ENCODE measurements around the gene FALEC. TPM values are rescaled to one million over a fixed set of nuclear protein-coding genes. Genes with fewer than 3 reads are reported as not detected.

FALEC gene
- total RNA-seq, 1 experiment from 2014 or later, result not detected

DNA sequence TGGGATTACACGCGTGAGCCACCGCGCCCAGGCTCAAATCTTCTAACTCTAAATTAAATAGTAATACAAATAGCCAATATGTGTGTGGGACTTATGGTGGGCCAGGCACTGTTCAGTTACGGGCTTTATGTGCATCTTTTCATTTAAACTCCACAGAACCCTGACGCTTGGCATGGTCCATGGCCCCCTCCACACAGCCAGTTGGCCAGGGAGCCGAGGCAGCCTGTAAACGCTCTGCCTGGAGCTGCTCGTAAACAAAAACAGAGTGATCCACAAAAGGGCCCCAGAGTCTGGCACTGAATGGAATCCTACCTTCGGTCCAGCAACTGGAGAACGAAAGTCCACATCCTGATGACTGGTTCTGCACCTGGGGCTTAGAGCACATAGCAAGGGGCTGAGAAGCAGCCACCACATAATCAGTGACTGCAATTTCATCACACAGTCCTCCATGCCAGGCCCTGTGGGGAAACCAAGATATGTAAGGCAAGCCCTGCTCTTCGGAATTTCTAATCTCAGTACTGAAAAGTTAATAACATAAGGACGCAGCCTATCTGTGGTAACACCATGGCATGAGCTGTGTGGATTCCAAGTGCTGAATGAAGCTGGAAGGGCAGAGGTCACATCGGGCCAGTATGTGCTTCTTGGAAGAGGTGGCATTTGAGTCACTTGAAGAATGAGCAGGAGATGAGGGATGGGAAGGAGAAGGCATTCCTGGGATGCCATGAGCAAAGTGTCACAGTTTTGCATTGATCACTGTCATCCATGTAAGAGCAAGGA is 20.1 kb downstream of the FALEC start:
- DNase-seq (ENCODE audit: low read depth, low spot score), result no peak
- in situ Hi-C loops (cut with HindIII; ENCODE audit: low pct_unique_long_range_greater_than_20kb, low sequenced_read_pairs), result no loop called here

DNA sequence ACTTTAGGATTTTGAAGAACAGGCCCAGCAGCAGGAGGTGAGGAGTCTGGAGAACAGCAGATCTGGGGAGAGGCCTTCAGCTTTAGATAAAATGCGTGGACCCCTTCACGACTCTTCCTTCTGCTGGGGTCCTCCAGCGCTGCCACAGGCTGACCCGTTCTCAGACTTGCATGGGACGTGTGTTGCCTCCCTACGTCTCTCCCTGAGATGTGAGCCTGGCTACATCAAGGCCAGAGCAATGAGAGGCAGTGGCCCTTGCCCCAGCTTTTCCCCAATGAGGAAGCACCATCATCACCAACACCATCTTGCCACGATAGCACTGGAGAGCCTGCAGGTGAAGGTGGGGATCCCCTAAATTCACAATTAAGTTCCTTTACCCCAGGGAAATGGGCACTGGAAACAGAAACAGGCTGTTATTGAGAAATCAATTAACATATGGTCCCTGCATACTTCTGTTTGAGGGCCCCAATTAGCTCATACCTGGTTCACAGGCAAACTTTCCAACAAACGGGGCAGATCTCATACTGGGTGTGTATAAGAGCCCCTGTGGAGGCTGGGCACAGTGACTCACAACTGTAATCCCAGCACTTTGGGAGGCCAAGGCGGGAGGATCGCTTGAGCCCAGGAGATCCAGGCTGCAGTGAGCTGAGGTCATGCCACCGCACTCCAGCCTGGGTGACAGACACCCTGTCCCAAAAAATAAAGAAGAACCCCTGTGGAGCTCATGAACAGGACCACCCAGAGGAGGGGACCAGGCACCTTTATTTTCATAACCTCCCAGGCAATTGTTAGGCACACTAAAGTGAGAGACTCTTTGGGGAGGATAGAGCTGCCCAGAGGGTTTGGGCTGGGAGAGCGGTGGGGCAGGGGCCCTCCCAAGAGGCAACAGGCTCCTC is 21.5 kb downstream of the FALEC start:
- no peak for DNase-seq (ENCODE audit: low read depth, low spot score)
- in situ Hi-C loops (cut with HindIII; ENCODE audit: low pct_unique_long_range_greater_than_20kb, low sequenced_read_pairs), result no loop called here

DNA sequence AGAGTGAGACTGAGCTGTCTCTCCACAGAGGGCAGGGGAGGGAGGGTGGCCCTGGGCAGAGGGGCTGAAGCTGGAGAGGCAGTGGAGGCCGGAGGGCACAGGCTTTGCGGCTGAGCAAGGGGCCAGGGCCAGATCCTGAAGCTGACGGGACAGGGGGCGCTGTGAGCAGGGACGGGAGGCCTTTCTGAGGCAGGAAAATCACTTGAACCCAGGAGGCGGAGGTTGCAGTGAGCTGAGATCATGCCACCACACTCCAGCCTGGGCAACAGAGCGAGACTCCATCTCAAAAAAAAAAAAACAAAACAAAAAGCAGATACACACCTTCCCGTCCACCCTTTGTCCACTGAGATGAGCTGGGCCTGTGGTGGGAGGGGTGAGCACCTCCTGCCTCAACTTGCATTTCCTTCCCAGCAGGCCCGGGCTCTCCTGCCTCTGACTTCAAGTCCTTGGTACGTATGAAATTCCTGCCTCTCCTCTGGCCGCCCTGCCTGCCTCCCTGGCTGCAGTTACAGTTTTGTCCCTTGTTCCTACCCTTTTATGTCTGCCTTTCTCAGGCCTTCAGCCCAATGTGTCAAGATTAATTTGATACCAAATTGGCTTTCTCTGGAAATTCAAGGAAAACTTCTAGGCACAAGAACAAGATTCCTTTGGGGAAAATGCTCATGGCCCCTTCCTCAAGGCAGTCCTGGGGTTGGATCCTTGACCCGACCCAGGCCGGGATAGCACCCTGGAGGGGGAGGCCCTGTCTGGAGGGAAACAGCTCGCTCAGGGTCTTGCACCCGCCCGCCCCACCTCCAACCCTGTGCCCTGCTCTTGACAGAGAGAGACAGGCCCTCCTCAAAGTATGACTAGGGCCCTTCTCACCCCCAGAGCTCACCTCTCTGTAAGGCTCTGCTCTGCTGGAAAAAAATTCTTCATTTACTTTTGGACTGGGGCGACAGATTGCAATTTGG is 22.5 kb downstream of the FALEC start:
- DNase-seq (ENCODE audit: low read depth, low spot score), result no peak
- in situ Hi-C loops (cut with HindIII; ENCODE audit: low pct_unique_long_range_greater_than_20kb, low sequenced_read_pairs), result no loop called here

DNA sequence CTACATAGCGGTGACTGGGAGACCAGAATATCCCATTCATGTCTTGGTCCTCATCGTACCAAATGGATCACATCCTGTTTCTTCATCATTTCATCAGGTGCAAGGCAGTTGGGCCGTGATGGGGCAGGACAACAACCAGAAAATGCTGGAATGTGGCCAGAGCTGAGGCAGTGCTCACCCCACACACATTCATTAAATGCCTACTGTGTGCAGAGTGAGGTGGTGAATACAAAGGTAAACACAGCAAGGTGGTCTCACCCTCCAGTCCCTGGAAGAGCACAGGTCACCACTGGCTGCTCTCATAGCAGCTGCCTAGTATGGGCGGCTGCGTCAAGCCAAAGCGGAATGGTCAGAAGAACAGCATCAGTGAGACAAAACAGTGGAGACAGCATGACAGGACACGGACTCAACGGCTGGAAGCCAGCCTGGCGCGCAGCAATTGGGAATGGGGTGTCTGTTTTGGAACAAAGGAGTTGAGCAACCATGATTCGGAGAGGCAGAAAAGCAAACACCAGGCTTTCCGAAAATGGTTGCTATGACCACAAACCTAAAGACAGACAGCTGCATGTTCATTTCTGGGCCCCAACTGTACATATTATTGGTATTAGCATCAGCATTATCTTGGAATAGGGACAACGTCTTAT is 28.1 kb downstream of the FALEC start:
- in situ Hi-C loops (cut with HindIII; ENCODE audit: low pct_unique_long_range_greater_than_20kb, low sequenced_read_pairs), result no loop called here
- no peak for DNase-seq (ENCODE audit: low read depth, low spot score)

DNA sequence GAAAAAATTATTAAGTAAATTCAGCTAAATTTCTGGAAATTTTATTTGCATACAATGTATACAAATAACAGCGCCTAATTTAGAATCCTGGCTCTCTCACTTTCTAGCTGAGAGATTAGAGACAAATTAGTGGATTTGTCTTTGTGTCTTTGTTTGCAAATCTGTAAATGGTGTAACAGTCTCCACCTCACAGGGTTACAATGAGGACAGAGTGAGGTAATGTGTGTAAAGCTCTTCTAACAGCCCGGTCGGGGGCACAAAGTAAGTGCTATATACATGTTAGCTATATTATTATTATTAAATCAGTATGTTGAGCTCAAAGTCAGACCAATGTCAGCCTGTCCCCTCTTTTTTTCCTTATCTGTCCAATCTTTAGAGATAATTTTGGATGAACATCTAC is 28.7 kb downstream of the FALEC start:
- in situ Hi-C loops (cut with HindIII; ENCODE audit: low pct_unique_long_range_greater_than_20kb, low sequenced_read_pairs), result no loop called here
- no peak for DNase-seq (ENCODE audit: low read depth, low spot score)

DNA sequence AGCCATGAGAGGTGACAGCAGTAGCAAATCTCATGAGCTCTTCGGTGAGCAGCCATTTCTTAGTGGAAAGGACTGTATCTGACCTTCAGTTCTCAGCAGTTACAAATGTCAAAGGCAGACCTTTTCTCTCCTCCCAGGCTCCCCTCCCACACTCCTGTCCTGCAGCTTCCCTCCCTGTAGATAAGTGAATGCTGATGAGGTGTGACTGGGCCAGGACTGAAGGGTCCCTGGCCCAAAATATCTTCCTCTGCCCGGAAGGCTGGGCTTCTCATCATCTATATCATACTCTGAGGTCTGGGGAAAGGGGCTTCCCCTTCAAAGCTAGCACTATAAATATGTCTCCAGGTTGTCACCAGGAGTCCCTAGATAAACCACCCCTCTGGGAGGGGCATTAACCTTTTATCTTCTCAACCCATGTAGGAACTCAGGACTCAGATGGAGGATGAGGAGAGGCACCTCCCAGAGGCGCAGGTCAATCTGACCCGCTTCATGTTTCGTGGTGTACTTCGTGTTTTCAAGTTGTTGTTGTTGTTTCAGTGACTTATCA is 30.0 kb downstream of the FALEC start:
- in situ Hi-C loops (cut with HindIII; ENCODE audit: low pct_unique_long_range_greater_than_20kb, low sequenced_read_pairs), result no loop called here
- no peak for DNase-seq (ENCODE audit: low read depth, low spot score)

DNA sequence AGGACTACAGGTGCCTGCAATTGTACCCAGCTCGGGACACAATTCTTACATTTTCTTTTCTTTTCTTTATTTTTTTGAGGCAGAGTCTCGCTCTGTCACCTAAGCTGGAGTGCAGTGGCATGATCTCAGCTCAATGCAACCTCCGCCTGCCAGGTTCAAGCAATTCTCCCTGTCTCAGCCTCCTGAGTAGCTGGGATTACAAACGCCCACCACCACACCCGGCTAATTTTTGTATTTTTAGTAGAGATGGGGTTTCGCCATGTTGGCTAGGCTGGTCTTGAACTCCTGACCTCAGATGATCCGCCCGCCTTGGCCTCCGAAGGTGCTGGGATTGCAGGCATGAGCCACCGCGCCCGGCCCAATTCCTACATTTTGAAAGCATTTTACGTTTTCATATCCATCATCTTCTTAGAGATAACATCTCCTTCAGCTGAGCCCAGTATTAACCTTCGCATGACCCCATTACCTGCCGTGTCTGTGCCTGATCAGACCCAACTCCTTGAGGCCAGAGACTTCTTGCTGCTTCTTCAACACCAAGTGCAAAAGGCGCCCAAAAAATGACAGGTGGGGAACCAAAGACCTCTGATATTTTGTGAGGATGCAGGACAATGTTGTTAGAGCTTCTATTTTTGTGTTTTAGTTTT is 30.9 kb downstream of the FALEC start:
- in situ Hi-C loops (cut with HindIII; ENCODE audit: low pct_unique_long_range_greater_than_20kb, low sequenced_read_pairs), result no loop called here
- DNase-seq (ENCODE audit: low read depth, low spot score), result no peak

DNA sequence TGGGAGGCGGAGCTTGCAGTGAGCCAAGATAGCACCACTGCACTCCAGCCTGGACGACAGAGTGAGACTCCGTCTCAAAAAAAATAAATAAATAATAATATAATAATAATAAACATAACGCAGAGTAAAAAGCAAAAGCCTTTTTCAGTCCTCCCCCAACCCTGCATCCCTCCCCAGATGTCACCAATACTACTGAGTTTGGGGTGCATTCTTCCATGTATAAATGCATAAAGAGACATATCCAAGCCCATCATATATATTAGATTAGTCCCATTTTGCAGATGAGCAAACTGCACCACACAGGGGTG is 32.7 kb downstream of the FALEC start:
- DNase-seq (ENCODE audit: low read depth, low spot score), result no peak
- in situ Hi-C loops (cut with HindIII; ENCODE audit: low pct_unique_long_range_greater_than_20kb, low sequenced_read_pairs), result no loop called here

DNA sequence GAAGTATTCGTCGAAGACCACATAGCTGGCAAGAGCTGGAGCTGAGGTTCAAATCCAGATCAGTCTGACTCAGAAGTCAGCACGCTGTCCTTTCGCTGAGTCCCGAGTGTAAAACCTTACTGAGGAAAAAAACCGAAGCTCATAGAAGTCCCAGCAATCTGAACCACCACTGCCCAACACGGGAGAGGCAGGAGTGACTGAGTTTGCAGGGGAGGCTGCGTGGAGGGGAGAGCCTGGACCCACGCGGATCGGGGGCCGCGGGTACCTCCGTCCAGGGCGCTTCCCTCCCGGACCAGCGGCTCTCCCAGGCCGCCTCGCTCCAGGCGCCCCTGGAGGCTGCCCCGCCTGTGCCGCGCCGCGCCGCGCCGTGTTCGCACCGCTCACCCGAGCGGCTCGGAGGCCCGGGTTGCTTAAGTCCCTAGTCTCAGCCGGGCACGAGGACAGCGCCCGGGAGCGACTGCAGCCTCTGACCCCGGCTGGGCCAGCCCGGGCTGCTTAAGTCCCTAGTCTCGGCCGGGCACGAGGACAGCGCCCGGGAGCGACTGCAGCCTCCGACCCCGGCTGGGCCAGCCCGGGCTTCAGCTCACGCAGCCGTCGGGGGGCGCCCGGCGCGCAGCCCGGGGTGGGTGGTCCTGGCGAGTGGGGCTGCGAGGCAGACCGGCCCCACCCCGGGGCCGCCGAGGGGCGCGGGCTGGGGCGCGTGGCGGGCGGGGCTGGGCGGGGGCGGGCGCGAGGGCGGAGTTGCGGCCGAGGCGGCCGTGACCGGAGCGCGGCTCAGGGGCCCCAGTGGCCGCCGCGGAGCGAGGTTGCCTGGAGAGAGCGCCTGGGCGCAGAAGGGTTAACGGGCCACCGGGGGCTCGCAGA is 33.3 kb downstream of the FALEC start, which contains the start of gene ADAMTSL4:
Gene ADAMTSL4 (plus strand): TSS at position 777 of the 864 bp plus-strand sequence. CDS start 2,881 bp downstream, outside the sequence.
- DNase-seq (ENCODE audit: low read depth, low spot score), result peak; percentile 47
- in situ Hi-C loops (cut with HindIII; ENCODE audit: low pct_unique_long_range_greater_than_20kb, low sequenced_read_pairs), result no loop called here

DNA sequence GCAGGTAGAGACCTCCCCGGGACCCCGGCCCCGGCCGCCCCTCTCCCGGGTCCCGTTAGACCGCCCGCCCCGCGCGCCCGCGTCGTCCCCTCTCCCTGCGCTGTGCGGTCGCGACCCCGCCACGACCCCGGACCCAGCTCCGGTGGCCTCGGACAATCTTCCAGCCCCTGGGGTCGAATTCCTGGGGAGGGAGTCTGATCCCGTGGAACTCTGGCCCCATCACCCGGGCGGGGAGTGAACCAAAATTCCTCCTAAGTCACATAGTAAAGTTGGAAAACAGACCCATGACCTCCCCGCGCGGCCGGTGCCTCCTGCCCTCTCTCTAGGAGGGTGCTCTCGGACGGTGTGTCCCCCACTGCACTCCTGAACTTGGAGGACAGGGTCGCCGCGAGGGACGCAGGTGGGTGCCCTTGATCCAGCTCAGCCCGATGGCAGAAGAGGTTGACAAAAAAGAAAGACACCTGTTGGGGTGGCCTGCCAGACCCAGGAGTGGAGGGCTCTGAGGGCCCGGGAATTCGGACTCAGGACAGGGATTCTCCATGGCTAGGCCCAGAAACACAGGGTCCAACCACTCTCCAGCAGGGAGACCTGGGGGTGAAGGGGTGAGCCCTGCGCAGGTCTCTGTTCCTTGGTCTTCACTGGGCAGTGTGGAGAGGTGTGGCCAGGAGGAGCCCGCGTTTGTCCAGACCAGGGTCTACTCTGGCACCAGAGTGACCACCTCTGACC is 34.1 kb downstream of the FALEC start:
- in situ Hi-C loops (cut with HindIII; ENCODE audit: low pct_unique_long_range_greater_than_20kb, low sequenced_read_pairs), result no loop called here
- no peak for DNase-seq (ENCODE audit: low read depth, low spot score)

DNA sequence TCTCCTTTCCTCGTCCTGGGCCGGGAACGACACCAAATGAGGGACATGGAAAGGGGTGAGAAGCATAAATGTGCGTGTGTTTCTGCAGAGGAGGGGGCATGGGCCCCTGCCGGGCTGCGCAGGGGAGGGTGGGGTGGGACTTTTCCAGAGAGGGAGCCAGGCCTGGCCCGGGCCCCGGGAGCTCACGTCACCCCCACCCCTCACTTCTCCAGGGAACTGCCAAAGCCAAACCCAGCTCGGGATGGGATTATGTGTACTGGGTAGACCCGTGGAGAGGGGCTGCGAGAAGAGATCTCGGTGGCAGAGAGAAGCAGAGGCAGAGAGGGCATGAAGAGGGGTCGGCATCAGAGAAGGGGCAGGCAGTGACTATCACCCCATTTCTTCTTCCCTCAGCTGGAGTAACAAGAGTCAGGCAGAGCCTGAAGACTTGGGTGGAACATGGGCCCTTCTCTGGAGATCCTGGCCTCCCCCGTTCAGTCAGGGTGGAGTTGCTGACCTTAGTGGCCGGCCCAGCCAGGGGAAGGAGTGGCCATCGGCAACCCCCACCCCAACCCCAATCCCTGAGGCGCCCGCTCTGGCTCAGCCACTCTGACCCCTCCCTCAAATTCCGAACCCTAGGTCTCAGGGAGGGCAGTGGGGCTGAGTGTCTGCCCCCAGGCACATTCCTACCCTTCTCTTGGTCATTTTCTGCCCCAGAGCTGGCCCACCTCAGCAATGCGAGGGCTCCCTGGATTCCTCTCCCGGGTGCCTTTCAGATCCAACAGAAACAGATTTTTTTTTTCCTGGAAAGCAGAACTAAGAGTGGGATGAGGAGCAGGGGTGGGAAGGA is 34.9 kb downstream of the FALEC start:
- DNase-seq (ENCODE audit: low read depth, low spot score), result no peak

DNA sequence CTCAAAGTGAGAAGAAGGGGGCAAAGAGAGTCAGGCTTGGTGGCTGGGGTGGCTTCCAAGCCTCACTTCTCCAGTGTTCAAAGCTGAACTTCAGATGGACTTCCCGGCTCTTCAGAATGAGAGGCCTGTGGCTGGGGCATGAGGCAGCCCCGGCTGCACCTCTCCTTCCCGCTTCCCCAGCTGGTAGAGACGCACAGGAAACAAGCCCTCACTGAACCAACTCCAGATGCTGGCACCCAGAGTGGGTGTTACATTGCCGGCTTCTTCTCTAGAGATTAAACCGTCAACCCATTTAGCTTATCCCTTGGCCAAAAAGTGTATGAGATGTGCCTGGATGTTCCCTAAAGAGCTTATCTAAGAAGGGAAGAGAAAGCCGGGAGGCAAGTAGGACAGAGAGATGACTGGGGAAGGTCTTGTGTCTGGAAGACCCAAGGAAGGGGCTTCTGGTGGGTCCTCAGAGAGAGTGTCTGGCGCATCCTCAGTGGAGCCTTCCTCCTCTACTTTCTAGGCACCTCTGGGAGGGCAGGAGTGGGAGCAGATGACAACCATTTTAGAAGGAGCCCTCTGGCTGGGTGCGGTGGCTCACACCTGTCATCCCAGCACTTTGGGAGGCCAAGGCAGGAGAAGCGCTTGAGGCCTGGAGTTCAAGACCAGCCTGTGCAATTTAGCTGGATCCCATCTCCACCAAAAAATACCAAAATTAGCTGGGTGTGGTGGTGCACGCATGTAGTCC is 35.7 kb downstream of the FALEC start:
- in situ Hi-C loops (cut with HindIII; ENCODE audit: low pct_unique_long_range_greater_than_20kb, low sequenced_read_pairs), result no loop called here
- DNase-seq (ENCODE audit: low read depth, low spot score), result no peak

More for the DNA sequence above, 34.9 kb downstream of the FALEC start:
- in situ Hi-C loops (cut with HindIII; ENCODE audit: low pct_unique_long_range_greater_than_20kb, low sequenced_read_pairs), result no loop called here

DNA sequence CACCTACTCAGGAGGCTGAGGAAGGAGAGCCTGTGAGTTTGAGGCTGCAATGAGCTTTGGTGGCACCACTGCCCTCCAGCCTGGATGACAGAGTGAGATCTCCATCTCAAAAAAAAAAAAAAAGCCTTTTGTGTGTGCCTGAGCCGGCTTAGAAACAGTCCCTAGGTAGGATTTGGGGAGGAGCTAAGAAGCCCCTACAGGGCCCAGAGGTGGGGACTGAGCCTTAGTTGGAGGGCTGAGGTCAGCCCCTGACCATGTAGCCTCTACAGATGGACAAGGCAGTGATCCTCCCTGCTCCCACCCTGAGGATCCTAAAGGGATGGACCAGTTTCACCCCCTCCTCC is 36.2 kb downstream of the FALEC start:
- DNase-seq (ENCODE audit: low read depth, low spot score), result no peak
- in situ Hi-C loops (cut with HindIII; ENCODE audit: low pct_unique_long_range_greater_than_20kb, low sequenced_read_pairs), result no loop called here

Measured in SK-MEL-5 (cell line).